H1 (cell line): ENCODE measurements around the gene CDHR5.

ENCODE experiments used
- ATF2 ChIP-seq: IDR thresholded peaks from 2 replicates; pipeline ENCODE4 v1.6.1; 2012; ENCODE audit warnings: low read length, inconsistent platforms
- CTCF ChIP-seq, 3 experiments: IDR thresholded peaks; 1 replicate in 2 of 3; 2 replicates in 1 of 3; pipeline versions ENCODE4 v1.5.1 to v1.6.1; 2011; ENCODE audit warnings: low read length in 3 of 3, mild to moderate bottlenecking in 3 of 3, inconsistent platforms in 2 of 3, low read depth in 1 of 3, moderate library complexity in 1 of 3; ENCODE audit not compliant: insufficient read depth in 1 of 3; ENCODE audit errors: control extremely low read depth in 1 of 3
- EP300 ChIP-seq, 2 experiments: IDR thresholded peaks; 1 replicate in 1 of 2; 2 replicates in 1 of 2; pipeline ENCODE4 v1.6.1; 2011 to 2012; ENCODE audit warnings: low read depth in 2 of 2, low read length in 2 of 2, mild to moderate bottlenecking in 2 of 2, borderline replicate concordance in 1 of 2, inconsistent platforms in 1 of 2, moderate library complexity in 1 of 2
- EZH2 ChIP-seq: fragments of 200-600 bp; sonication (generic); IDR thresholded peaks from 2 replicates; pipeline ENCODE4 v1.7.1; 2012; ENCODE audit warnings: low read depth, mild to moderate bottlenecking, moderate library complexity, low read length, inconsistent platforms; ENCODE audit not compliant: severe bottlenecking
- HDAC2 ChIP-seq, 2 experiments: fragments of 300-600 bp in 1 of 2; sonication (generic) in 1 of 2; IDR thresholded peaks; 2 replicates each; pipeline ENCODE4 v1.6.1; 2011 to 2012; ENCODE audit warnings: low read depth in 2 of 2, low read length in 2 of 2, mild to moderate bottlenecking in 2 of 2, moderate library complexity in 2 of 2, borderline replicate concordance in 1 of 2, inconsistent platforms in 1 of 2
- JUND ChIP-seq: IDR thresholded peaks from 2 replicates; pipeline ENCODE4 v1.6.1; 2011; ENCODE audit warnings: mild to moderate bottlenecking, improper control_type of control experiment, low read length
- KDM5A ChIP-seq: fragments of 200-600 bp; IDR thresholded peaks from 2 replicates; pipeline ENCODE4 v1.7.1; 2012; ENCODE audit warnings: mild to moderate bottlenecking, low read length, inconsistent platforms, mixed read lengths
- MAX ChIP-seq: IDR thresholded peaks from 2 replicates; pipeline ENCODE4 v1.6.1; 2012; ENCODE audit warnings: inconsistent platforms
- POLR2A ChIP-seq, 2 experiments: IDR thresholded peaks; 1 replicate in 1 of 2; 2 replicates in 1 of 2; pipeline ENCODE4 v1.6.1; 2011; ENCODE audit warnings: low read depth in 2 of 2, low read length in 2 of 2, mild to moderate bottlenecking in 2 of 2; ENCODE audit errors: control extremely low read depth in 1 of 2
- POLR2AphosphoS5 ChIP-seq: IDR thresholded peaks from 2 replicates; pipeline ENCODE4 v1.6.1; 2011; ENCODE audit warnings: low read depth, low read length
- SP2 ChIP-seq: IDR thresholded peaks from 2 replicates; pipeline ENCODE4 v1.6.1; 2012; ENCODE audit warnings: mild to moderate bottlenecking, low read length, inconsistent platforms
- TCF12 ChIP-seq: IDR thresholded peaks from 2 replicates; pipeline ENCODE4 v1.6.1; 2011; ENCODE audit warnings: low read depth, mild to moderate bottlenecking, low read length
- YY1 ChIP-seq: IDR thresholded peaks from 2 replicates; pipeline ENCODE4 v1.6.1; 2011; ENCODE audit warnings: low read depth, mild to moderate bottlenecking, low read length

- TF ChIP-seq CTCF (IDR thresholded peaks at IDR 0.05; ENCODE audit: control extremely low read depth in 1 of 3, insufficient read depth in 1 of 3, low read depth in 1 of 3, low read length in 3 of 3) (no peak), EZH2 (no peak), POLR2A (IDR thresholded peaks at IDR 0.05; ENCODE audit: control extremely low read depth in 1 of 2, low read depth in 2 of 2, low read length in 2 of 2) (no peak), JUND (no peak), YY1 (no peak), POLR2AphosphoS5 (no peak), SP2 (no peak), TCF12 (no peak), ATF2 (no peak), HDAC2 (IDR thresholded peaks at IDR 0.05; ENCODE audit: borderline replicate concordance in 1 of 2, low read depth in 2 of 2, low read length in 2 of 2) (no peak), KDM5A (no peak), MAX (no peak), EP300 (IDR thresholded peaks at IDR 0.05; ENCODE audit: borderline replicate concordance in 1 of 2, low read depth in 2 of 2, low read length in 2 of 2) (no peak)
These were observed 47.2 kb downstream of the CDHR5 start for GRCh38 chr11:577611-577894.
